HG02840 (cell line): ENCODE data around the gene DPYD.

ENCODE experiments used
- ATAC-seq: cut with Tn5 transposase; IDR thresholded peaks from one replicate; pipeline ENCODE4 v1.9.1; 2021; ENCODE audit warnings: mild to moderate bottlenecking, moderate library complexity, moderate number of reproducible peaks; ENCODE audit not compliant: unreplicated experiment, low FRiP score

The DPYD gene

DNA sequence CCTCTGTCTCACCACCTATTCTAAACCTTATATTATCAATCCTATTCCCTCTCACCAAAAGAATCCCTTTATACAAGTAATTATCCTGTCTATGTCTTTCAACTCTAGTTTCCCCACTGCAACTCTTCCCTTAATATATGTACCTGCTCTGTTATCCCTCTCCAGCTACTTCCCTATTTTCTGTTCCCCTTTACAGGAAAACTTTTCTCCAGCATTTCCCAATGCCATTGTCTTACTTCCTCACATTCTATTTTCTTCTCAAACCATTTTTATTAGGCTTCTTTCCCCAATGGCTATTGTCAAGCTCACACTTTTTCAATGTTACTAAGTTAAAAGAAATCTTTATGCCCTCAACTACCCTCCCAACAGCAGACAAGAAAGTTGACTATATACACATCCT lies 11.6 kb downstream of the DPYD start:
- ATAC-seq, result no peak

DNA sequence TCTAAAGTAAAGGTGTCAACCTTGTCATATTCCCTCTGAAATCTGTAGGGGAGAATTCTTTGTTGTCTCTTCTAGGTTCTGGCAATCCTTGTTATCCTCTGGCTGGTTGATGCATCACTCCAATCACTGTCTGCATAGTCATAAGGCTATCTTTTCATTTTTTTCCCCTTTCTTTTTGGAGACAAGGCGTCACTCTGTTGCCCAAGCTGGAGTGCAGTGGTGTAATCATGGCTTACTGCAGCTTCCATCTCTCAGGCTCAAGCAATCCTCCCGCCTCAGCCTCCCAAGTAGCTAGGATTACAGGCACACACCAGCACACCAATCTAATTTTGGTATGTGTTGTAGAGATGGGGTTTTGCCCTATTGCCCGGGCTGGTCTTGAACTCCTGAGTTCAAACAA lies 12.9 kb downstream of the DPYD start:
- ATAC-seq, result no peak

DNA sequence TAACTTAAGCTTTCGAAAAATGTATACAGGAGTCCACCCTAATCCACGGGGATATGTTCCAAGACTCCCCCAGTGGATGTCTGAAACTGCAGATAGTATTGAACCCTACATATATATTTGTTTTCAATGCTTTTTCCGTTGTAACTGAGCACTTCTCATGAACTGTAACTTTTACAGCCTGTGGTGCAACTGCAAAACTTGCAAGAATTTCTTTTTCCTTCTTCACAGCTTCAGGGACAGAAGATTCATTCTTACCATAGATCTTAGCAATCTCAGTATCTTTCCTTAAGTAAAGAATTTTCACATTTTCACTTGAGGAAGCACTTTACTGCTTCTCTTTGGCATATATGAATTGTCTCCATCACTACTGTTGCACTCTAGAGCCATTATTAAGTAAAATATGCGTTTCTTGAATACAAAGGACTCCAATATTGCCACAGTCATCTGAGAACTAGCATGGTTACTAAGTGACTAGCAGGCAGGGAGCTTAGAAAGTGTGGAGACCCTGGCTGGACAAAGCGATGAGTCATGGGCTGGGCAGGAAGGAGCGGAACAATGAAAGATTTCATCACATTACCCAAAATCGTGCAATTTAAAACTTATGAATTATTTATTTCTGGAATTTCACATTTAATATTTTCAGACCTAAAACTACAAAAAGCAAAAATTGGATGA lies 14.1 kb downstream of the DPYD start:
- no peak for ATAC-seq

DNA sequence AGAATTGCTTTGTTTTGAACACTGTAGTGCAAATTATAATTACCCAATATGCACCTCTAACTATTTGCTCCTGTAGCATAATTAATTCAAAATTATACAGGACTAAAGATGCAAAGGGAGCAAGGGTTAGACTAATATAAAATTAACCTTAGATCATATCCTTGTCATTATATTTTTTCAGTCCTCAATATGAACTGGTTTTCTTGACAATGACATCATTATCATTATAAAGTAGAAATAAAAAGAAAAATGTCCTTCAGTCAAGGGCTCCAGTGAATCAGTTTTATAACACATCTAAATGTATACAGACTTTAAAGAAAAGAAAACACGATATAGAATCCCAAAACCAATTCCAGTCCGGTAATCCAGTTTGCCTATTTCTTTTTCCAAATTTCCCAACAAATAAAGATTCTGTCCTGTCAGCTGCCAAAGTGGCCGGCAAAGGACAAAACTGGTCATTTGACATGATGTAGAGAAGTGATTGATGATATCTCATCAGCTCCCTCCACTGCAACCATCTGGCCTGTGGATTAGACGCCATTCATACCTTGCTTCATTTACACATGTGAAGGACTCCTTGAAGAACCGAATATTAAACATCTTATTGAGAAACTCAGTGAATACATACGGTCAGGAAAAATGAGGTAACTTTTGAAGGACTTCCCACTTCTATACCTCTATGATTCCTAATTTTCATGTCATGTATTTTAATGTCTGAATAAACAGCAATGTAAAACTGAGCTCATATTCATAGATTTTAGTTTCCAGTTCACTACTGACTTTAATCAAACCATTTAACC lies 15.5 kb downstream of the DPYD start:
- ATAC-seq, result no peak

DNA sequence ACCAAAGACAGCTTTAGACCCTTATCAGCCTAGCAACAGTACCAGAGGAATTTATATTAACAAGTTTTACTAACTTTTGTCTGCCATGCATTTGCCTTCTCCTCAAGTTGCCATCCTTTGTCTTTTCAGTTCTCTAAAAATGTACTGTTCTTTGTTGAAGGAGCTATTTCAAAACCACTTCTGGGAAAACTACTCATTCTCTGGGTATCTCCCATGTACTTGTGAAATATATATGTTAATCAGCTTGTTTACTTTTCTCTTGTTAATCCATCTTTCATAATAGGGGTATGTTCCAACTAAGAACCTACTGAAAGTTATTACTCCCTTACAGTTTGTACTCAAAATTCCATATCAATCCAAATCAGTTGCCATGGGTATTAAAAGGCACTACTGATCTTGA lies 16.3 kb downstream of the DPYD start:
- no peak for ATAC-seq

DNA sequence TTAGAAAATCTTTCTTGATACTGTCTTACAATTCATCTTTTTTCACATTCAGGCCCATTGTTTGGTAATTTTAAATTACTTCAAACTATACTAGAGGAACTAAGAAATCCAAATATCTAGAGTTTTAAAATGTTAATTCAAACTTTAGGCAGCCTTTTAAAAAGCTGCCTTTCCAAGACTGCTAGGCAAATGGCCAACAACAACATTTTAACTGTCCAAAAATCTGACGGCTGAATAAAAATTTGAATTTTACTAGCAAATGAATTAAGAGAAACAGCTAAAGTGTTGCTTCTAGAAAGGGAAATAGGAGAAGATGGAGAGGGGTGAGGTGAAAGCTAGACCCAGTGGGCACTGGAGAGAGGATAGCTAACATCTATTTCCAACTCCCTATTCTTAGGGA lies 17.2 kb downstream of the DPYD start:
- no peak for ATAC-seq

DNA sequence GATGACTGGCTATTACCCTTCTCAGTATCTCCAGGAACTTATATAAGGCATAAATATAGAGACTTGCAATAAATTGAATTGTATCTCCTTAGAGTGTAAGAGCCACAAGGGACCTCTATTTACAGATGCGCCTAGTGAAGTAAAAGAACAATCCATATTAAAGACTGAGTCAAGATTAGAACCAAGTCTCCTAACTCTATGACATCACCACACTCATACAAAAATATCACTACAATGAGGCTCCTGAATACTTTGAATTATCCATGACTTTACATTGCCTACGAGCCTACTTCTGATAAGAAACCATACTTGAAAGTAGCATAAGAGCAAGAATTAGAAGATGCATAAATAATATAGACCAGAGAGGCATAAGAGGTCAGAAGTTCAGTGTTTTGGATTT lies 18.8 kb downstream of the DPYD start:
- no peak for ATAC-seq

DNA sequence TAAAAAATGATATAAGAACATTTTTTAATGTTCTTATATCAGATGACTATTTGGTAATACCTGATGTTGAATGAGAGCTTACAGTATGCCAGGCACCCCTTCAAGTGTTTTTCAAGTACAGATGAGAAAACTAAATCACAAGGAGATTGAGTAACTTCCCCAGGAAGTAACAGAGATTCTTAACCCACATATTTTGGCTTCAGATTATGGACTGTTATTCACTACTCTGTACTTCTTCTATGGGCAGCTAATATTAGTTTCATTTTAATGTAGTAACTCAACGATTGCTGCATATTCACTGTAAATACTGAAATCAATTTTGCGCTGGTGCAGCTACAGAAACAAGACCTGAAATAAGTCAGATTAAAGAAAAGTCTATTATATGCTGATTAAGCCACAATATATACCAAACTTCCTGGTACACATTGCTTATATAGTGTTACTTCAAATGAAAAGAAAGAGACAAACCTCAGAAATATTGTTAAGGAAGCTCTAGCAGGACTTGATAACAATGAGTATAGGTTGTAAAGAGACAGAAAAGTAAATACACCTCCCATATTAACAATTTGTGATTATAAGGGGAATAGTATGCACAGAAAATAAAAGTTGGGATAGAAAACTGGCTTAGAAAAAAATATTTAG lies 19.7 kb downstream of the DPYD start:
- no peak for ATAC-seq

DNA sequence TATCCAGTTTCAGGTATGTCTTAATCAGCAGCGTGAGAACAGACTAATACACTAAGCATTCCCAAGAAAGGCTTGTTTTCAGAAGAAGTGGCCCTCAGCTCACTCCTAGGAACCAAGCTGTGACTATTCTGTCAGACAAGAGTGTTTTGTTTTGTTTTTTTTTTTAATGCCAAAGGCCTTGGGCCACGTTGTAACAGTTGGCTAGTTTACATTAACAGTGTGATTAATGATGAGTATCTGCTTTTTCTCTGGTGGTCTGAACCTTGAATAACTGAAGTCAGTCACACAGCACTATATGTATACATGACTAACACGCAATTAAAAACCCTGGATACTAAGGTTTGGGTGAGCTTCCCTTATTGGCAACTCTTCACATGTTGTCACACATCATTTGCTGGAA lies 21.9 kb downstream of the DPYD start:
- ATAC-seq, result no peak

DNA sequence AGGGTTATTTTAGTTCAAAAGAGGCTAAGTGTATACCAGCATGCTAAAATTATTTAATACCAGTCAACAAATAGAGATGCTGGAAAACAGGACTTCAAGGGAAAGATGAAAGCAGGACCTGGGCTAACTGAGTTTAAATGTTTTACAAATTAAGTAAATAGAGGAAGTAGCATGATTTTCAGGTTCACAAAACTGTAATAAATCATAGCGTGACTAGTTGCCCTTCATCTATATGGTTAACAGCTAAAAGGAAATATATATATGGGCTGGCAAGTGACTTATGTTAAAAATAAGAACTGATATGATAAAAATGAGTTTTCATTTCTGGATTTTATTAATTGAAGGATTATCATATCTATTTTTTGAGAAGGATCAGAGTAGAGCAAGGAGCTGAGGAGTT lies 25.6 kb downstream of the DPYD start:
- ATAC-seq, result no peak

DNA sequence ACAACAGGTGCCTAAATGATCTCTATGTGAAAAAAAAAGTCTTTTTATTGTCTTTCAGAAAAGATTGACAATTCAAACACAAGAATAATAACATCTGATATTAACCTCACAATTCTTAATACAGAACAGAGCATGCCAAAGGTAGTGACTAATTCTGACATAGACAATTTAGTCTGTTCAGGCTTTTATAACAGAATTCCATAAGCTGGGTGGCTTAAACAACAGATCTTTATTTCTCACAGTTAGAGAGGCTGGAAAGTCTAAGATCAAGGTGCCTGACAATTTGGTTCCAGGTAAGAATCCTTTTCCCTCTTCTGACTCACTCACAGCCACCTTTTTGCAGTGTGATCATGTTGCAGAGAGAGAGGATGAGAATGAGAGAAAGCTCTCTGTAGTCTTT lies 27.0 kb downstream of the DPYD start:
- ATAC-seq, result no peak

DNA sequence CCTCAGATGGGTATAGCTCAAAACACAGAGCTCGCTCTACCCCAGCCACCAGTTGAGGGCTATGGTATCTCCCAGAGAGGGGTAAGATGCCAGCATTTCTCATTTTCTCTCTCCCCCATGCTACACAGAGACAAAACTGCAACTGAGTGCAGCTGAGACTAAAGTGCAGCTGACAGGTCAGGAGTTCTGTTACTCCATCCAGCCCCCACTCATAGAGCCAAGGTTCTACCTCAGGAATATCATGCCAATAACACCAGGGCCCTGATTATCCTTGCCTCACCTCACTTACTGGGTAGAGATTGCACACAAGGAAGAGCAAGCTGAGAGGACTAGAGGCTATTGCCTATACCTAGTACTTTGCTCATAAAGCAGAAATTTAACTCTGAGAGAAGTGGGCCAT lies 34.6 kb downstream of the DPYD start:
- ATAC-seq, result no peak

DNA sequence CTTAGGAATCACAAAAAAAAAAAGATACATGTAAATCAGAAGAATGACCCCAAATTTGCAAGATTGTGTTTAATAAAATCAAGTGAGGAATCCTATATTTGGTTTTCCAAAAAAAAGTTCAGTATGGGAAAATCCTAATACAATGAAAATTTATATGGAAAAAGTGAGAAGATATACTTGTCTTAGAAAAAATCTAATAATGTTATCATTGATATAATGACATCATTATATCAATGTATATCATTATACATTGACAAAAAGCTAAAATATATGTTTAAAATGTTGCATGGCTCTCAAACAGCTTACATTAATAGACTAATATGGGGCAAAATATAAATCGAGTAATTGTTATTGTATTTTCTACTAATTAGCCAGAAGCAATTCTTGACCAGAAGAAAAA lies 37.0 kb downstream of the DPYD start:
- ATAC-seq, result no peak

DNA sequence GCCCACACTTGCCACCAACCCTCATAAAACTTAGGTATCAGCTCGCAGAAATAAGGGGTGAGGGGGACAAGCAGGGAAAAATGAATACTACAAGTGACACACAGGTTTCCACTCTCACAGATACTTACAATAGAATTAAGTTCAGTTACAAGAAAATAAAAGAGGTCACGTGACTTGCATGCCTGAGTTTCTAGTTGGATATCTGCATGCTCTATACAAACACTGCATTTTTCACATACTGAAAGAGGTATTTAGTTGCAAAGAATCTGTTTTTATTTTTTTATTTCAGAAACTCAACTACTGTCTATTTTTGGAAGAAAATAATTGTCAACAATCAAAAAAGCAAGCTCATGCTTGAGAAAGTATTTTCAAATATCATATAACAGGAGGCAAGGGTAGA lies 43.5 kb downstream of the DPYD start:
- ATAC-seq, result no peak

DNA sequence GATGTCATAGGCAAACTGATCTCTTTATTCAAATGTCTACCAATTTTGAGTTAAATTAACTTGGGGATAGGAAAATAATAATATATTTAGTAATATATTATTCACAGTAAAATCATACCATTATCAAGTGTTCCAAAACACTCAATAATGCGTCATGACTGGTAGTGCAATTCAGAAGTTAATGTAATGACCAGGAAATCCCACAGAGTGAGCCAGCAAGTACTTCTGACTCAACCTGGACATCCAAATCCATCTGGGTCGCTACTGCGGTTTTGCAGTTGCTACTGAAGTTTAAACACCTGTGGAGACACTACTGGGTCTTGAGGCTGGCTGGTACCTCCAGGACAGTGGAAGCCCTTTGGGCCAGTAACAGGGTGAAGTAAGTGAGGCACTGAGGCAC lies 44.8 kb downstream of the DPYD start:
- ATAC-seq, result no peak

DNA sequence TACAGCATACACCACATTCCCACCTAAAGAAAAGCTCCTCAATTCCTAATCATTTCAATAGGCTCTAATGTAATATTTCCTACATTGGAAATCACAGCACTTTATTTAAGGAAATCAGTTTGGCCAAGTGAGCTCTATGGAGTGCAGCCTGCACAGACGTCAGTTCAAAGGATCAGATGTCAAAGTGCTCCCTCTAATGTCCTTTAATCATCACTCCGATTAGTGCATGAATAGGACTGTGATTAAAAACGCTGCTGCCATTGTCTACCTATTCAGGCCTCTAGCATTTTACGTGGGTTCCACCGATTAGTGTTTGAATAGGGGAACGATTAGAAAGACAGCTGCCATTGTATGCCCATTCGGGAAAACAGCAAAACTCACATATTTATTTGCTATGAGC lies 50.2 kb downstream of the DPYD start:
- ATAC-seq, result no peak

DNA sequence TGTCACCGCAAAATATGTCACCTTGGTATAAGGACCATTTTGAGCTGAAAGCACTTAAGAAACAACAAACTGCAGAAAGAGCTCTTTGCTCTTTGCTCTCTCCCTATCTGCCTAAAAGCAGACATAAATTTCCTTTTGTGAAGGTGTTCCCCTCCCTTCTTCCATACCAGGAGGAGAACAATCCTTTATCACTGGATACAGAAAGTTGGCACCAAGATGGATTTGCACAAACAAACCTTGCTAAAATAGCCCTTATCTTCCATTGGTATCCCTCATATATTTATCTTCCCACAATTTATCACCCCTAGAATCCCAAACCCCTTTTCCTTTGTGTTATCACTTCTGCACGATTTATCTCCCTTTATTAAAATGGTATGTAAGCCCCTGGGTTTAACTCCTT lies 51.4 kb downstream of the DPYD start:
- ATAC-seq, result no peak

DNA sequence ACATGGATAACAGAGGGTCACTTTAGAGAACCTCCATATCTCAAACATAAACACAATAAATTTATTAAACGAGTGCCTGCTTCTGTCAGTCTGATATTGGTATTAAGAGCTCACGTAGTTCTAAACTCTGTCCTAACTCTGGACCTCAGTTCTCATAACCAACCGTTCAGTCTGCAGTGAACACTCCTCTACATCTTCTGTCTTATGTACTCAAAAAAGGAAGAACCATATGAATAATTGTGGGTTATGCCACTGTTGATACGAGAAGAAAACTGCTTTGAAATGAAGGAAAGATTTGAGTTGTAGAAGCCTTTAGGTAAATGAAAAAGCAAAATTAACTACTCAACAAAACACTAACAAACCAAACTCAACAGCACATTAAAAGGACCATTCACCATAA lies 53.7 kb downstream of the DPYD start:
- no peak for ATAC-seq

DNA sequence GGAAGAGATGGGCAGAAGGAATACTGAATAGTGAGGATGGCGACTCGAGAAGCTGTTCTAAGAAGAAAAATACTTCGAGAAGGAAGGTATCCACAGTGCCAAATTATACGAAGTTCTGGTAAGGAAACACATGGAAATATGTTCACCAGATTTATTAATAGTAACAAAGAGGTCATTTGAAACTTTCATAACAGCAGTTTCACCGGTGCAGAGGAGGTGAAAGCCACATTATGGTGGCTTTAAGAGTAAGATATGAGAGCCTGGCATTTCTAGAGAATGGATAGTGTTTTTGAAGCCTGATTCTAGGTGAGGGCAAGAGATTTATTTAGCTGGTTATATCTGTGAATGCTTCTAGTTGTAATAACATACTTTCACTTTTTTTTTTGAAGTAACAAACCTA lies 56.2 kb downstream of the DPYD start:
- no peak for ATAC-seq

DNA sequence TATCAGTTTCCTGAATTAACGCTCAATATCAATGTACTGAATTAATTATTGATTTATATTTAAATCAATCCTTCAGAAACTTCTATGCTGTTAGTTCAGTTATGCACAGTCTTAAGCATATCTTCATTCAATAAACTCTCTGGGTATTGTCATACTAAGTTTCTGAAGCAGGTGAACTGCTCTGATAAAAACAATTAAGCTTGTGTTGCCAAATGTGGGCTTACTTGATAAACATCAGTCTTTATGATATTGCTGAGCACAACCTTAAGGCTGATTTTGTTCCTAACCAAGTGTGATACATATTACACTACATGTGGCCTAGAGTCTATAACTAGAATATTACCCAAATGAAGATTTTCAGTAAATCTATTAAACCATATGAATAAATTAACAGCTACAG lies 67.6 kb downstream of the DPYD start:
- no peak for ATAC-seq

DNA sequence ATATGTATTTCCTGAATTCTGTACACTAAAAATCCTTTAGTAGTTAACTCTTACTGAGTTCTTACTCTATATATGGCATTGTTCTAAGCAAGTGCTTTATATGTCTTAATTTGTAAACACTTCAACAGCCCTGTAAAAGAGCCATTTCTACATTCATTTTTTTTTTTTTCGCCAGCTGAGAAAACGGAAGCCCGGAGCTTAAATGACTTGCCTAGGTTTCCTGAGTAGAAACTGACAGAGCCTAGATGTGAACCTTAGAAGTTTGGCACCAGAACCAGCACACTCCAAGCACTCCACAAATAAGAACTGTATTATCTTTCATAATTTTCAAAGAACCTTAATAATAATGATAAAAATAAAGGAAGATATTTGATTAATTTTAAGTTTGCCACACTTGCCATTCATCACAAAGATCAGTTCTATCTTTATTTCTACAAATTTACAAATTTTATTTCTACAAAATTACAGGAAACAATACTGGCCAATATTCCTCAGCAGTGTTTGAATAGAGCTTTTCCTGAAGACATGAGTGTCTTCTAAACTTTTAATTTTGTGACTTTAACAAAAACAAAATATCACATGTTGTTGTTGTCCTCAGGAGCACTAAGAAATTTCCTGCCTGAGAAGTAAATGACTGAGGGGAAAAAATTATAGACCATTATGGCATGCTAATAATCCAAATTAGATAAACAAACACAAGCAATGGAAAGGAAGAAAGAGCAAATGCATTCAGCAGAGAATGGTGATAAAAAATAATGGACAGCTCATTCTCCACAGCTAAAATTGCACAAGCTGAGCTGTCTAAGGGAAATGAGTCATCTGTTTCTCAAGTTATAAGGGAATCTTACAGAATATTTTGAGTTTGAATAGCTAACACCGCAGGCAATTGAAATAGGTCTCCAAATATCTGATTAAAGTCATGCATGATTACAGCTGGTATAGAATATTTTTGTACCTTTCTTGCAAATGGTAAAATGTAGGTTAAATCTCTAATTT lies 71.2 kb downstream of the DPYD start:
- no peak for ATAC-seq
